ENCODE measurements around the gene ASPSCR1.

- TF ChIP-seq CTCF (IDR thresholded peaks at IDR 0.05) (no peak), POLR2A (IDR thresholded peaks at IDR 0.05) (no peak), POLR2AphosphoS5 (IDR thresholded peaks at IDR 0.05) (no peak)
These were observed 20.8 kb downstream of the ASPSCR1 start for GRCh38 chr17:81998212-81998611.
